H9 (cell line): Measurements from ENCODE around the gene EN1. TPM values are rescaled to one million over a fixed set of nuclear protein-coding genes. Genes with fewer than 3 reads are reported as not detected.

Experiments used
- DNase-seq: peaks from one replicate; pipeline ENCODE4 v3.0.0-alpha.2; 2017
- H2AFZ ChIP-seq: one replicate; pipeline ENCODE4 v1.6.1; 2013; ENCODE audit warnings: mild to moderate bottlenecking, low read length, control low read depth, moderate library complexity
- H2AK5ac ChIP-seq: 2 replicates; pipeline ENCODE4 v1.6.1; 2013; ENCODE audit warnings: low read length, control low read depth, mixed read lengths; ENCODE audit not compliant: insufficient read length
- H2BK120ac ChIP-seq: one replicate; pipeline ENCODE4 v1.6.1; 2013; ENCODE audit warnings: low read depth, mild to moderate bottlenecking, low read length, control low read depth, inconsistent platforms; ENCODE audit not compliant: poor library complexity, severe bottlenecking
- H2BK12ac ChIP-seq: 2 replicates; pipeline ENCODE4 v1.6.1; 2013; ENCODE audit warnings: low read length, control low read depth, mixed read lengths, low read depth; ENCODE audit not compliant: insufficient read length
- H2BK15ac ChIP-seq: 2 replicates; pipeline ENCODE4 v1.6.1; 2013; ENCODE audit warnings: low read depth, low read length, control low read depth
- H2BK20ac ChIP-seq: one replicate; pipeline ENCODE4 v1.6.1; 2013; ENCODE audit warnings: low read depth, mild to moderate bottlenecking, low read length, control low read depth, inconsistent platforms; ENCODE audit not compliant: poor library complexity, severe bottlenecking
- H2BK5ac ChIP-seq: 2 replicates; pipeline ENCODE4 v1.6.1; 2013; ENCODE audit warnings: low read length, control low read depth, mixed read lengths; ENCODE audit not compliant: insufficient read length
- H3K14ac ChIP-seq: 2 replicates; pipeline ENCODE4 v1.6.1; 2013; ENCODE audit warnings: low read length, control low read depth; ENCODE audit not compliant: insufficient read depth
- H3K18ac ChIP-seq: 2 replicates; pipeline ENCODE4 v1.6.1; 2013; ENCODE audit warnings: low read depth, mild to moderate bottlenecking, mixed read lengths, low read length, control low read depth; ENCODE audit not compliant: insufficient read length
- H3K23ac ChIP-seq: 2 replicates; pipeline ENCODE4 v1.6.1; 2013; ENCODE audit warnings: low read length, control low read depth, mixed read lengths, low read depth; ENCODE audit not compliant: insufficient read length
- H3K23me2 ChIP-seq: 2 replicates; pipeline ENCODE4 v1.6.1; 2013; ENCODE audit warnings: low read depth, mild to moderate bottlenecking, mixed read lengths, low read length, control low read depth; ENCODE audit not compliant: insufficient read length, poor library complexity, severe bottlenecking
- H3K27ac ChIP-seq: 2 replicates; pipeline ENCODE4 v1.5.1; 2013; ENCODE audit warnings: low read length, control low read depth, mixed read lengths, low read depth; ENCODE audit not compliant: insufficient read length
- H3K27me3 ChIP-seq: 2 replicates; pipeline ENCODE4 v1.6.1; 2013; ENCODE audit warnings: low read length, control low read depth, inconsistent platforms; ENCODE audit not compliant: insufficient read depth
- H3K4ac ChIP-seq: 2 replicates; pipeline ENCODE4 v1.6.1; 2013; ENCODE audit warnings: low read depth, mild to moderate bottlenecking, control low read depth, inconsistent platforms, low read length, moderate library complexity
- H3K4me1 ChIP-seq: 2 replicates; pipeline ENCODE4 v1.6.1; 2013; ENCODE audit warnings: low read length, control low read depth, inconsistent platforms; ENCODE audit not compliant: insufficient read depth
- H3K4me2 ChIP-seq: 2 replicates; pipeline ENCODE4 v1.6.1; 2013; ENCODE audit warnings: low read length, control low read depth, mixed read lengths; ENCODE audit not compliant: insufficient read length, insufficient read depth
- H3K56ac ChIP-seq: 2 replicates; pipeline ENCODE4 v1.6.1; 2013; ENCODE audit warnings: low read depth, mild to moderate bottlenecking, mixed read lengths, low read length, control low read depth; ENCODE audit not compliant: insufficient read length
- H3K79me1 ChIP-seq: 2 replicates; pipeline ENCODE4 v1.6.1; 2013; ENCODE audit warnings: low read depth, mild to moderate bottlenecking, moderate library complexity, low read length, control low read depth, inconsistent platforms; ENCODE audit not compliant: insufficient read depth, poor library complexity, severe bottlenecking
- H3K79me2 ChIP-seq: 2 replicates; pipeline ENCODE4 v1.6.1; 2013; ENCODE audit warnings: low read length, control low read depth, inconsistent platforms; ENCODE audit not compliant: insufficient read depth
- H3K9ac ChIP-seq: 2 replicates; pipeline ENCODE4 v1.6.1; 2013; ENCODE audit warnings: low read length, control low read depth, mixed read lengths; ENCODE audit not compliant: insufficient read length; ENCODE audit errors: extremely low read depth
- H3K9me3 ChIP-seq: one replicate; pipeline ENCODE4 v1.6.1; 2013; ENCODE audit warnings: low read depth, low read length, inconsistent platforms; ENCODE audit not compliant: control insufficient read depth
- H3T11ph ChIP-seq: one replicate; pipeline ENCODE4 v1.6.1; 2013; ENCODE audit warnings: mild to moderate bottlenecking, low read length, control low read depth, inconsistent platforms
- H4K20me1 ChIP-seq: one replicate; pipeline ENCODE4 v1.6.1; 2013; ENCODE audit not compliant: control insufficient read depth, insufficient read length, insufficient read depth
- H4K5ac ChIP-seq: 2 replicates; pipeline ENCODE4 v1.6.1; 2013; ENCODE audit warnings: low read depth, mild to moderate bottlenecking, mixed read lengths, low read length, control low read depth; ENCODE audit not compliant: insufficient read length
- H4K8ac ChIP-seq: replicated peaks from 2 replicates; pipeline ENCODE4 v1.6.1; 2013; ENCODE audit warnings: low read length, control low read depth, mixed read lengths, low read depth; ENCODE audit not compliant: insufficient read length
- H4K91ac ChIP-seq: 2 replicates; pipeline ENCODE4 v1.6.1; 2013; ENCODE audit warnings: low read depth, mild to moderate bottlenecking, moderate library complexity, mixed read lengths, low read length, control low read depth; ENCODE audit not compliant: insufficient read length
- H3K27ac Mint-ChIP-seq, 3 experiments: 2 replicates in 2 of 3; 3 replicates in 1 of 3; pipeline ENCODE4 v1.8.0; 2020 to 2021; ENCODE audit warnings: mixed read lengths in 3 of 3, mild to moderate bottlenecking in 1 of 3, moderate library complexity in 1 of 3
- H3K27me3 Mint-ChIP-seq: 2 replicates; pipeline ENCODE4 v1.8.0; 2021; ENCODE audit warnings: low read depth, mild to moderate bottlenecking, moderate library complexity, mixed read lengths
- H3K36me3 Mint-ChIP-seq, 3 experiments: 2 replicates in 2 of 3; 3 replicates in 1 of 3; pipeline ENCODE4 v1.8.0; 2020 to 2021; ENCODE audit warnings: low read depth in 3 of 3, mixed read lengths in 3 of 3; ENCODE audit not compliant: insufficient read depth in 1 of 3
- H3K4me1 Mint-ChIP-seq, 2 experiments: 2 replicates each; pipeline ENCODE4 v1.8.0; 2020; ENCODE audit warnings: mixed read lengths in 2 of 2
- H3K4me3 Mint-ChIP-seq, 2 experiments: 2 replicates in 1 of 2; 3 replicates in 1 of 2; pipeline ENCODE4 v1.8.0; 2020 to 2021; ENCODE audit warnings: mild to moderate bottlenecking in 2 of 2, mixed read lengths in 2 of 2, moderate library complexity in 1 of 2
- H3K9me3 Mint-ChIP-seq, 2 experiments: 2 replicates in 1 of 2; 3 replicates in 1 of 2; pipeline ENCODE4 v1.8.0; 2020; ENCODE audit warnings: mild to moderate bottlenecking in 2 of 2, mixed read lengths in 2 of 2, moderate library complexity in 1 of 2
- CTCF ChIP-seq: fragments of 200-600 bp; sonication (generic); conservative IDR thresholded peaks from 3 replicates; pipeline ENCODE4 v1.8.0; 2021; ENCODE audit warnings: antibody characterized with exemption, mild to moderate bottlenecking
- WGBS: extraction: QIAGEN DNeasy Blood & Tissue Kit; methylation state at CpG from one replicate; pipeline ENCODE4 v1.1.7; 2013; ENCODE audit warnings: missing lambda C conversion rate, low lambda C conversion rate, mixed read lengths; ENCODE audit not compliant: insufficient read length; ENCODE audit errors: extremely low coverage; 5-methylcytosine and 5-hydroxymethylcytosine counted together
- total RNA-seq: library from RNA; stranded (reverse); gene quantifications from 2 replicates; pipeline ENCODE4 v1.2.1, GENCODE V29; 2021

Gene EN1
- total RNA-seq, 1 experiment from 2014 or later: not detected

- Histone ChIP-seq H4K5ac (no peak overlapping the region), H3K4me1 (no peaks in the 10 kb centered on the region), H2BK20ac (no peak overlapping the region), H4K8ac (no peak overlapping the region), H3K23me2 (peaks cover 4% of the 10 kb centered on the region), H4K91ac (no peak overlapping the region), H2BK120ac (no peak overlapping the region), H3K9me3 (no peaks in the 10 kb centered on the region), H2BK5ac (no peak overlapping the region), H2BK12ac (no peak overlapping the region), H2BK15ac (no peak overlapping the region), H3K79me2 (no peaks in the 10 kb centered on the region), H4K20me1 (no peaks in the 10 kb centered on the region), H2AK5ac (no peak overlapping the region), H3K56ac (no peak overlapping the region), H3K14ac (no peak overlapping the region; the same call in 1 of the 2 replicates), H3K23ac (no peak overlapping the region), H3K4me2 (no peak overlapping the region), H3T11ph (no peak overlapping the region), H3K27me3 (peaks cover 88% of the 10 kb centered on the region), H2AFZ (no peak overlapping the region), H3K79me1 (no peaks in the 10 kb centered on the region), H3K9ac (no peak overlapping the region), H3K27ac (no peak overlapping the region), H3K18ac (no peak overlapping the region), H3K4ac (no peak overlapping the region)
- TF ChIP-seq CTCF: 0 out of 3 replicates have a peak, but pooled peaks have one; percentile 10
- Mint-ChIP-seq H3K4me3 (peak overlapping the region in 1 of 2 experiments; percentile 63; a peak in 3 of 5 replicates), H3K4me1 (peaks cover 42 to 71% of the 10 kb centered on the region in 2 experiments), H3K9me3 (peaks cover 3 to 14% of the 10 kb centered on the region in 2 experiments; a peak in 3 of 5 replicates), H3K27me3 (peaks cover 96% of the 10 kb centered on the region), H3K27ac (no peak overlapping the region), H3K36me3 (no peaks in the 10 kb centered on the region; a peak in 1 of 7 replicates)
- WGBS: no CpG with 5 or more reads among the region's 43 CpGs
- peak; percentile 42 for DNase-seq
Measured at GRCh38 chr2:118845005-118845521, 2.4 kb downstream of the EN1 start.
